SK-N-MC (cell line): ENCODE measurements around the gene THOP1.

Experiments
- EZH2 ChIP-seq: fragments of 200-600 bp; sonication (generic); IDR thresholded peaks from one replicate; pipeline ENCODE4 v1.6.1; 2017; ENCODE audit warnings: antibody characterized with exemption
- FOXP2 ChIP-seq: optimal IDR thresholded peaks from 2 replicates; pipeline ENCODE3; 2011; ENCODE audit warnings: mild to moderate bottlenecking, moderate library complexity; ENCODE audit not compliant: insufficient read depth; ENCODE audit errors: extremely low read length, control extremely low read depth
- POLR2AphosphoS5 ChIP-seq: IDR thresholded peaks from 2 replicates; pipeline ENCODE4 v1.6.1; 2012; ENCODE audit warnings: mild to moderate bottlenecking, low read depth, low read length, borderline replicate concordance

- TF ChIP-seq POLR2AphosphoS5 (no peak), EZH2 (no peak), FOXP2 (no peak)
These were observed 2.9 kb downstream of the THOP1 start for GRCh38 chr19:2788237-2788636.
